NOMO-1 treated with dmso at 0.1 percent for 144 hours (cell line): ENCODE data around the gene GRB10.
"Not testable (repeated sequence)": the region's sequence is repeated elsewhere in the genome, so short reads cannot be mapped to it uniquely, and the experiment has no call there.

Experiments used
- DNase-seq: peaks from one replicate; lab custom pipeline; 2025; ENCODE audit not compliant: unreplicated experiment; lab: John Stamatoyannopoulos, UW

GRB10 gene

DNA sequence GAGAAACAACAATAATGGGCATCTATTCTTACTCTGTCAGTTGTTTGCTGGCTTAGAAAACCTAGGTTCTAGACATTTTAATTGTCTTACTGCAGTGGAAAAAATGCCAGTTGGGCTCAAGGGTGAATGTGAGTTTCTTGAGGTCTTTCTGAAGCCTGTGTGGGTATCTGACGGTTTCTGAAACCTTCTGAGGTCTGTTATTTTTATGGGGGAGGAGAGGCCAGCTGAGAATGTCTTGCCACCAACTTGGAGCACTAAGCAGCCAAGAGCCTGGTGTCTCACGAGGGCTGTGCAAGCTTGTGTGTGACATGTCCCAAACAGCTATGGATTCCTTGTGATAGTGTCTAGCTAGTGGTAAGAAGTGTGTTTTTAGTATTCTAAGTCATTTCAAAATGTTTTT is 193.3 kb downstream of the GRB10 start:
- DNase-seq, result no peak

DNA sequence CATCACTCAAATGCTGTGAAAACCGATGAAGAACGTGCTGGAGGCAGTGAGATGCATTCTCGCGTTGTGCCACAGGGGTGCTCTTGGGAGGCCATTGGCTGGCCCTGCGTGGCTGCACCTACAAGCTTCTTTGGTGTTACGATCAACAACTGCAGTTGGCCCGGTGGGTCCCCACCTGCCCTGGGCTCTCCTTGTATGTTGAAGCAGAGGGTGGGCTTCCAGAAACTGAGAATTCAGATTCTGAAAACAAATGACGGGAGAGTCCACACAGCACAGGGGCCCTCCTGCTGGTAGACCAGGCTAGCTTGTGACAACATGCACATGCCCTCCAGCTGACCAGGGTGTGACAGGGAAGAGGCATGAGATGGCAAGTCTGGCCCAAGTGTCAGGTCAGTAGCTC is 193.8 kb downstream of the GRB10 start:
- DNase-seq, result no peak

DNA sequence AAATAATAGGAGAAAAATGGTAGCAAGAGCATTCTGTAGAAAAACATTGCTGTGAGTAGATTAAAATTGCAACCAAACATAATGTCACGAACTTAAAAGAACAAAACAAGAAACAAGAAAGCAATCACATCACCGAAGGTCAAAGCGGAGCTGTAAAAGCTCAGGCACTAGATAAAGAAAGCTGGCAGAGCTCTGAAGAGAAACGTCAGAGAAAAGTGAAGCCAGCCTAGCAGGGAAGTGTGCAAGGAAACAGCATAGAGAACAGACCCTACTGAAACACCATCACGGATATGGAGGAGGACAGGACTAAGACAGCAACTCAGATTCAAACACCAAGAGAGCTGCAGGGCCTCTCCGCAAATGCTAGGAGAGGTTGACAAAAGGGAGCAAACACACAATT is 195.0 kb downstream of the GRB10 start:
- no peak for DNase-seq

DNA sequence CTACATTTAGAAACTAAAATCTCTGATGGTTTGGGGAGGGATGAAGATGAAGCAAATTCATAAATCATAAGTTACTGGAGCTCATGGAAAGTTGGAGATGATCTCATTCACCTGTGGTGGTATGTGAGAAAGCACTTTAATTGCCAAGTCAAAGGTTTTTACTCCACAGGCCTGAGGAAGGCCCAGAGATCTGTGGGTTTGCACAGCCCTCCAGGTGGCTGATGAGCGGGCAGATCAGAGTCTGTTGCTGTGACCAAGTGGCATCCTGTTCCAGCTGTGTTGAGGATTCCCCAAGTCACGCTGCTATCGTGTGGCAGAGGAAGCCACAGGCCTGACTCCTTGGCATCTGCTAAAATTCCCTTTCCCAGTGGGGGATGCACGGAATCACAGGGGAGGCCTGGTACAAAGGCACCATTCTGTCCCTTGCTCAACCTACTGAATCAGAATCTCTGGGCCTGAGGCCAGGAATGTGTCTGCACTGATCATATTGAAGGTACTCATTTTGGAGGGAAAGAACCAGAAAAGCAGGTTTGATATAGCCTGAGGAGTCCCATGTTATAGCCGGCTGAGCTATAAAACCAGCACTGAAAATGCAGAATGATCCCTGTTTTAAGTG is 197.8 kb downstream of the GRB10 start:
- DNase-seq, result no peak

DNA sequence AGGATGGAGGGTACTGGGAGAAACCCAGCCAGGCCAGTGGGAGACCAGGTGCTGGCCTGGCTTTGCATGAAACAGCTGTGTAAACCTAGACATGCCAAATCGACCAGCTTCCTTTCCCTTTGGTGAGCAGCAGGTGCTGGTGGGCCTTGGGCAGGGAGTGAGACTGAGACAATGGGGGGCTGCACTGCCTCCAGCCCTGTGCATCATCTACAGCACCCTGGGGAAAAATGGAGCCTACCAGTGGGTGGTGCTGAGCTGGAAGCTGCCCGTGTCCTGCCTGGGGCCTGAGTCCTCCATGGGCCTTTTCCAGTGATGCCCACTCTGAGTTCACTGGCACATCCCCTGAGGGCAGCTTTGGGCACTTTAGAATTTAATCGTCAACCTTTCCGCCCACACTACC is 198.3 kb downstream of the GRB10 start:
- DNase-seq, result no peak

DNA sequence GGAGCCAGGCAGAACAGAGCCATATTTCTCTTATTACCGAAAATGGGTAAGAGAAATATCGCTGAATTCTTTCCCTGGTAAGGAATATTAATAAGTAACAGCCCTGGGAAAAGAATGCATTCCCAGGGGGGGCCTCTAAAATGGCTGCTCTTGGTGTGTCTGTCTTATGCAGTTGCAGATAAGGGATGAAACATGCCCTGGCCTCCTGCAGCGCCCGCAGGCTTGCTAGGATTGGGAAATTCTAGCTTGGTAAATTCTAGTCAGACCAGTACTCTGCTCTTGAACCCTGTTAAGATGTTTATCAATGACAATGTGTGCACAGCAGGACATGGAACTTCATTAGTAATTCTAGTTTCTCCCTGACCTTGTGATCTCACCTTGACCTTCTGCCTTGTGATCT is 199.4 kb downstream of the GRB10 start:
- DNase-seq, result not testable (repeated sequence)

DNA sequence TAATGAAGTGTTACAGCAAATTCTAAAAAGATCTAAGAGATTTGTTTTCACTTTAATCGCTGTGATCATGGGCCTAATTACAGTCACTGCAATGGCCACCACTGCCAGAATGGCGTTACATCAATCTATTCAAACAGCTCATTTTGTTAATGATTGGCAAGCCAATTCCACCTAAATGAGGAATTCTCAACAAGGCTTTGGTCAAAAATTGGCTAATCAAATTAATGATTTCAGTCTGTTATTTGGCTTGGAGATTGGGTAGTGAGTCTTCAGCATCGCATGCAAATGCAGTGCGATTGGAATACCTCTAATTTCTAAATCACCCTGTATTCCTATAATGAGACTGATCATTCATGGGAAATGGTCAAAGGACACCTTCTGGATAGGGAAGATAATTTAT is 200.4 kb downstream of the GRB10 start:
- DNase-seq, result not testable (repeated sequence)

DNA sequence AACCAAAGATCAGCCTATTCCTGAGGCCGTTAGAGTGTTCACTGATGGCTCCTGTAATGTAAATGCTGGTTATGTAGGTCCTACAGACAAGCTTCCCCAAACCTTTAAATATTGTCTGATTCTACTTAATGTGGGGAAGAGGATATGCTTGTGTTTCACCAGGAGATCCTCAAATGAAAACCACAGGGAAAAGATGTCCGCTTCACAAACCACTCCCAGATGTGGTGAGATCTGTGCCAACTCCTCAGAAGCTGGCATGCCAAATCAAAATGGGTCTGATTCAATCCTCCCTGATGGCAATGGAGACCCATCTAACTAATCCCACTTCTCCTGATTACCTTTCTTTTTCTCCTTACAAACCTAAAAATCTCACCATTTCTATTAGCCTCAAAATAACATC is 202.0 kb downstream of the GRB10 start:
- not testable (repeated sequence) for DNase-seq

DNA sequence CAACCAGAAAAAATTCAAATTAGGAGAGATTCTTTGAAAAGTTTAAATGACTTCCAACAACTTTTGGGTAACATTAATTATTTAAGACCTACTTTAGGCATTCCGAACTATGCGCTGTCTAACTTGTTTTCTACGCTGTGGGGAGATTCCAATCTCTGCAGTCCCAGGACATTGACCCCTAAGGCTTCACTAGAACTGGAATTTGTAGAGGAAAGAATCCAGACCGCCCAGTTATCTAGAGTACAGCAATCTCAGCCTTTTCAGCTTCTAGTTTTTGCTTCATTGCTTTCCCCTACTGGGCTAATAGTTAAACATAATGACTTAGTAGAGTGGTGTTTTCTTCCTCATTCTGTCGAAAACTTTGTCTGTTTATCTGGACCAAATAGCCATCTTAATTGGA is 202.6 kb downstream of the GRB10 start:
- DNase-seq, result no peak

DNA sequence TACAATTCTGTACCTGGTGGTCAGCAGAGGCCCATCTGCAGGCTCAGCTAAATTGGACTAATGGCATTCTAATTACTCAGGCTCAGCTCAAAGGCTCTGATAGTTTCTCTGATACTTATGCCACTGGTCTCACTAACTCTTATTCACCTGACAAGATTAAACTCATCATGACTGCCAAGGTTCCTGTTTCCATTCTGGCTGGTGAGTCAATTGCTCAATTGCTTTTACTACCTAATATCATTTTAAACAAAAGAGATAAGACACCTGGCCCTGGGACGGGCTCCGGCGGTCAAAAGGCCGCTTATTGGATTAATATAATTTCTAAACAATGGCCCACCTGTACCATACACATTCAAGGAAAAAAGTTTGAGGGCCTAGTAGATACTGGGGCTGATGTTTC is 204.6 kb downstream of the GRB10 start:
- DNase-seq, result not testable (repeated sequence)

DNA sequence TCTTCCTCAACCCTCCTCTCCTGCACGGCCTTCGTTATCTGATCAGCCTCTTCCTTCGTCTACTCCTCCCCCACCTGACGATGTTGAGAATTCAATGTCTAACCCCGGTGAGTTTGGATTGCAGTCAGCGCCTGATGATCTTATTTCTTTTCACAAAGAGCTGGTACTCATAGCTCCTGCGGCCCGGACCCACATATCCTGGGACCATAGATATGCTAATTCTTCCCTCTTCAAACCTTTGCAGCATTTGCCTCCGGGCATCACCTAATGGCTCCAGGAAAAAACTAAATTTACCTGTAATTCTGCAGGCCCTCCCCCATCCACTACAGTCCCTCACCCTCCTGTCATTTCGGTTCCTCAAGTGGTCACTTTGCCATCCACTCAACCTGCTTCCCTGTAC is 205.1 kb downstream of the GRB10 start:
- DNase-seq, result no peak

DNA sequence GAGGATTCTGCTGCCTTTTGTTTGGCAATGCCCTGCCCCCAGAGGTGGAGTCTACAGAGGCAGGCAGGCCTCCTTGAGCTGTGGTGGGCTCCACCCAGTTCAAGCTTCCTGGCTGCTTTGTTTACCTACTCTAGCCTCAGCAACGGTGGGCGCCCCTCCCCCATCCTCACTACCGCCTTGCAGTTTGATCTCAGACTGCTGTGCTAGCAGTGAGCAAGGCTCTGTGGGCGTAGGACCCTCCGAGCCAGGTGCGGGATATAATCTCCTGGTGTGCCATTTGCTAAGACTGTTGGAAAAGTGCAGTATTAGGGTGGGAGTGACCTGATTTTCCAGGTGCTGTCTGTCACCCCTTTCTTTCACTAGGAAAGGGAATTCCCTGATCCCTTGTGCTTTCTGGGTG is 206.3 kb downstream of the GRB10 start:
- not testable (repeated sequence) for DNase-seq

DNA sequence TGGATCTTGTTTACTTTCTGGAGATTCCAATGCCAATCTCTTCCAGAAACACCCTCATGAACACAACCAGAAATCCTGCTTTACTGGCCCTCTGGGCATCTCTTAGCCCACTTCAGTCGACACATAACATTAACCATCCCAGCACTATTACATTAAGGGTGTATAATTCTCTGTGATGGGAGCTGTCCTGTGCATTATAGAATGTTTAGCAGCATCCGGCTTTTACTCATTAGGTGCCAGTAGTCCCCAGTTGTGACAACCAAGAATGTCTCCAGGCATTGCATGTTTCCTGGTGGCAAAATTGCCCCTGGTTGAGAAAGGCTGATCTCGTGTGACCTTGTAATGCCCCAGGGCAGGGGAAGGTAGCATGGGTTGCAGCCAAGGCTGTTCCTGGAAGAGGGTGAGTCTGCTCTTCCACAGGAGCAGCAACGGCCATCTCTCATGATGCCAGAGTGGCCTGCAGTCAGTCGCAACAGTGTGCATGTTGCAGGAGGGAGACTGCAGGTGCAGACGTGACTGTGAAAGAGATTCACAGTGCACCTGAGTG is 214.9 kb downstream of the GRB10 start:
- DNase-seq, result no peak

DNA sequence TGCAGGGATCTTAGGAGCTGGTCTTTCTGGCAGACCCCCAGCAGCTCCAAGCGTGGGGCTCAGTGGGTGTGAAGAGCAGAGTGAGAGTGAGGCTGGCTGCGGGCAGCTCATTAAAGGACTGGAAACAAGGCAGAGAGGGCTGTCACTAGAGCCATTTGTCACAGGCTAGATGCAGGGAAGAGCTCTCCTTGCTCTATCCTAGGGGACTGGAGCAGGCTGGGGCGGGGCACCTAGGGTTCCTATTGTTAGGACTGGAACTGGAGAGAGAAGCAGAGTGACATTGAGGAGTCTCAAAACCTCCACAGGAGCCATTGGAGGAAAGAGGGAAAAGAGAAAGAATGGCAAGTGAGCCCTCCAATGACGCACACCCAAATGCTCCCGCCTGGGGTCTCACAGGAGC is 216.7 kb downstream of the GRB10 start:
- no peak for DNase-seq

DNA sequence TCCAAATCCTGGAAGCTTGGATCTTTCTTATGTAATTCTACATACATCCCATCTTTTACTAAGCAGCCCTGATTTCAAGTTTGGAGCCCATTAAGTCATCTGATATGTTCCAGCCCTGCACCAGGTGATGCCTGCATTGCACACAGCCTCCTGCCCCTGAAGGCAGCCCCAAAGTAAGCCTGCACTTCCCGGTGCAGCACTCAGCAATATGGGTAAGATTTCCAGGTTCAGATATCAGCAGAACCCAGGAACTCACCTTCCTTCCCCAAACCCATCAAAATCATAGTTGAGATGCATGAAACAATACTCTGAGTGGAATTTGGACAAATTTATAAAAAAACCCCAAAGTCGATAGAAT is 217.2 kb downstream of the GRB10 start:
- DNase-seq, result no peak

DNA sequence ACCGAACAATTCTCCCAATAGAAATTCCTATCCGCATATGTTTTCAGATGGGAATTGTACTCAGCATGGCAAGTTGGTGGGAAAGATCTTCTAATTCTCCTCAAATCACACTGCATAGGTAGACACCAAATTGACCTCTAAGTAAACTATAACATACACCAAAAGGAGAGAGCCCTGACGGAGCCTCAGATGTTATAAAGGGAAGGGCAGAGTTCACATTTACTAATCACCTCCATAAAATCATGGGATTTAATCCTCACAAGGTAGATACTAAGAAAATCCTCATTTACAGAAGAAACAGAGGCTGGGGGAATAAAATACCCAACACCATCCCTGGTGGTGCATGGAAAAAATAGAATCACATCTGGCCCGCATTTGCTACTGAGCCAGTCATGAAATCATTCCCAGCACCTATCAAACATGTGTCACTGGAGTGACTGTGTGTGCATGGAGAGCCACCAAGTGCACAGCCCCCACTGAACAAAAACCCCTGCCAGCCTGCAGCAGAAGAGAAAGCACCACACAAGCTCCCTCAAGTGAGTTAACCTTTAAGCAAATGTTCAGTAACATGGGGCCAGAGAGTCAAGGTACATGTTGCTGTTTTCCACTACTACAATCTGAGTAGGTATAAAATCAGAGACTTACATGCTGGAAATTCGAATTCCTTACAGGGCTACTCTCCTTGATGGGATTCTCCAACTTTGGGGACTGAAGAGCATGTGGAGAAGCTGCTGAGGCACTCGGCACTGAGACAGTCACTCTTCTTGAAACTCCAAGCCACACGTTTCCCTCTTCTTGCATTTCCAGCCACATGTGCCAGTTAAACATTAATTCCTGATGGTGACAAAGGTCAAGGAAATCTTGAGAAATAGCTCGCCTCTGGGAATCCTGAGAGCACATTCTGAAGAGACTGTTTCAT is 217.8 kb downstream of the GRB10 start, which contains the start of gene DDC:
TSS of gene DDC (minus strand) at position 766 of the 919 bp plus-strand sequence. CDS start 21,320 bp downstream, outside the sequence.
- no peak for DNase-seq

DNA sequence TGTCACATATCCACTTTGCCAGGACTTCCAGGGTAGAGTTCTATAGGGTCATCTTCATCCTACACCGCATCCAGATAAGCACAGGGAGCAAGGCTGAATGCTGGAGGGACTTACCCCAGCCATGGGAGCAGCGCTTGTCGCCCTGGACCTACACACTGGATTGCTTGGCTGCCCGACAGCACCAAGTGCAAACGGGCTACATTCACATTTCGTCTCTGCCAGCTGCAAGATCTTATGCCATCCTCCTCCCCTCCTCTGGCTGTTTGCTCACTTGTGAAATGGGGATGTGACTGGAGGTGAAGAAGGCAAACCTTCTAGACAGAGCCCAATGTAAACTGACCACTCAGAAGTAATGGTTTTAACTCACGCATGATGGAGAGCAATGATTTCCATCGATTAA is 218.5 kb downstream of the GRB10 start:
- no peak for DNase-seq

DNA sequence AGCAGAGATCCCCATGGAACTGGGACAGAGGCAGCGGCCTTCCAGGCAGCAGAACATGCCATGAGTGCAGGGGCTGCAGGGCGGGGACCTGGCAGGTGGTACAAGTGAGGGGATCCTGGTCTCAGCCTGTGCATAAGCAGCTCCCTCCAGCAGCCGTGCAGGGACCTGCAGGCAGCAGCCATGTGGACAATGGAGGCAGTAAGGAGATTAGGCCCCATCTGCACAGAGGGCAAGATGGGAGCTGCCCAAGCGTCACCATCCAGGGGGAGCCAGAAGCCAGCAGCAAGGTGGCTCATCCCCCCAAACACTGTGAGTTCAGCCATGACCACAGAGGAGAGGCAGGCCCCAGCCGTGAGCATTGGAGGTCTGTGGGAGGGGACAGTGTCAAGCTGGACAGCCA is 220.6 kb downstream of the GRB10 start:
- no peak for DNase-seq

DNA sequence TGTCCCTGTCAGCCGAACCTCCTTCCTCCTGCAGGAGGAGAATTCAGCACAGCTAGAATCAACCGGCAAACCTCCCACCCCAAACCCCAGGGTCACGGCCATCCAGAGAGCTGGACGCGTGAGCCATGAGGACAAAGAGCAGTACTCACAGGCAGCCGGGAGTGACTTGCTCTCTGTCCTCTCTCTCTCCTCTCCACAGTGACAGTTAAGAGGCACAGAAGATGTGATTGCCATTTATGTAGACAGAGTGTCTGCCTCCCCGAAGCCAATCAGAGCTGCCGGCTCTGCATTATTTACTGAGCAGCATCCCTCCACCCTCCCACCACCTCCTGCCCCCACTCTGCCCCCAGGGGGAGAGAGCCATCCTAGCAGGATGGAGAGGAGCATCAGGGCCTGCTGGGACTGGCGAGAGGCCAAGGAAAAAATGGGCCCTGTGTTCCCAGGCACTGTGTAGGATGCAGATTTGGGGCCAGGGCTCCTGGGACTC is 221.8 kb downstream of the GRB10 start:
- no peak for DNase-seq

DNA sequence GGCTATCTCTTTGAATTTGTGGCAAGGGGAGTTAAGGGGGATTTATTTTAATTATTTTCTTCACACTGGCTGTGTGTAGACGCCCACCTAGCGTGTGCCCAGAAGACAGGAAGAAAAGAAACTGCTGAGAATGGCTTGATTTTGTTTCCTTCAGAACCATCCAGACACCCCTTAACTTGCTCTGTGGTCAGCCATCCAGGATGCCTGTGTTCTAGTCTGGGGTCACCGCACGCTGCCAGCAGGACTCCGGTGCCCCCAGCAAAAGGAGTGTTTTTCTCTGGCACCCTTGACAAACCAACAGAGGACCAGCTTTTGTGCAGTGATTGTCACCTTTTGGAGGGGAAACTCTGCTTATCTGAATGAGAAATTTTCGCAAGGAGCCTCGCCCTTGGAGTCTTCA is 222.8 kb downstream of the GRB10 start:
- no peak for DNase-seq

DNA sequence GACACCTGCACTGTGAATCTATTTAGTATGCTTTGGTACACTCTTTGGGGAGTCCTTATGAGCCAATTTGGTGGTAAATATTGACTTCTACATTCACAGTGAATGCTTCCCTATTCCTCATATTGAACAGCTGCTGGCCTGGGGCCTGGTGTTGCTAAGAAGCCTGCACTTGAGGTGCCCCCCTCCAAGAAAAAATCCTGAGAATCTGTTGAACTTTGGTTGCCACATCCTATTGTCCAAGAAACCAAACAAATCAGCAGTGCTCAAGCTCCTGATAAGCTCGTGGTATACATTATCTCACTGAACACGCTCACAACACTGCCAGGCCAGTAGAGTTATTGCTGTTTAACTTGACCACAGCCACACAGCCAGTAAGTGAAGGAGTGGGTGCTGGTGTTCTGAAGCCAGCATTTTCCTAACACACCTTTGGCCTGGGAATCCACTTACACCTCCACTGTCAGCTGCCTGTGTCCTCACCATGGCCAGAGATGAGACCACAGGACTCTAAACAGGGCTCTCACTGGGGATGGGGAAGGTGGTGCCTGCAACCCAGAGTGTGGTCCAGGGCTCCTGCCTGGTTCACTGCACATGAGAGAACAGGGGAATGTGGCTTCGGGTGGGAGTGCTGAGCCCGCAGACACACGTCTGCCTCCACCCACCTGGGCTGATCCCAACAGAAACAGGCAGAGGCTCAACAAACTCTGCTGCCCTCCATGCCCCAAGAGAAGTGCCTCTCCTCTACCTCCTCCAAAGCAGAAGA is 224.2 kb downstream of the GRB10 start:
- DNase-seq, result no peak
